Mammary epithelial cell (primary cell): ENCODE data around the gene CHCHD10.

Experiments used
- CTCF ChIP-seq, 2 donors: IDR thresholded peaks in 1 of 2; conservative IDR thresholded peaks in 1 of 2; 2 replicates each; pipeline ENCODE4 v1.5.1; 2011 to 2012; ENCODE audit warnings: inconsistent platforms in 2 of 2, low read length in 2 of 2, mild to moderate bottlenecking in 2 of 2, control low read depth in 1 of 2, low read depth in 1 of 2; ENCODE audit not compliant: insufficient read depth in 1 of 2; ENCODE audit errors: extremely low read depth in 1 of 2
- EZH2 ChIP-seq: IDR thresholded peaks from 2 replicates; pipeline ENCODE4 v1.6.1; 2012; ENCODE audit warnings: low read length, inconsistent platforms, borderline replicate concordance

- TF ChIP-seq CTCF (conservative IDR thresholded peaks at IDR 0.05 in 1 of 2, IDR thresholded peaks at IDR 0.05 in 1 of 2; ENCODE audit: extremely low read depth in 1 of 2, insufficient read depth in 1 of 2, low read depth in 1 of 2, low read length in 2 of 2) = no peak
- TF ChIP-seq EZH2 = no peak
Measured at GRCh38 chr22:23754980-23755636, 12.7 kb downstream of the CHCHD10 start.
